GM12801 (cell line): ENCODE data around the gene DOC2B.

ENCODE experiments used
- CTCF ChIP-seq: IDR thresholded peaks from one replicate; pipeline ENCODE4 v1.5.1; 2011; ENCODE audit warnings: control low read depth; ENCODE audit not compliant: insufficient read length; ENCODE audit errors: extremely low read depth

Gene DOC2B

GRCh38 chr17:205148-205669, 23.8 kb upstream of the DOC2B start:
- no peak for TF ChIP-seq CTCF

- TF ChIP-seq CTCF: no peak
These were observed 23.1 kb upstream of the DOC2B start for GRCh38 chr17:204427-205147.

GRCh38 chr17:202501-202951, 21.1 kb upstream of the DOC2B start:
- no peak for TF ChIP-seq CTCF

GRCh38 chr17:200586-200985, 19.1 kb upstream of the DOC2B start:
- TF ChIP-seq CTCF: no peak

GRCh38 chr17:199806-200545, 18.5 kb upstream of the DOC2B start:
- no peak for TF ChIP-seq CTCF

- TF ChIP-seq CTCF: no peak
These were observed 17.7 kb upstream of the DOC2B start for GRCh38 chr17:199191-199604.

GRCh38 chr17:197352-197751, 15.9 kb upstream of the DOC2B start:
- TF ChIP-seq CTCF: no peak
